COLO668 (cell line): ENCODE measurements around the gene CYLC2.

ENCODE experiments used
- DNase-seq: peaks from one replicate; lab custom pipeline; 2025; ENCODE audit not compliant: unreplicated experiment; lab: John Stamatoyannopoulos, UW

Gene CYLC2, protein sequence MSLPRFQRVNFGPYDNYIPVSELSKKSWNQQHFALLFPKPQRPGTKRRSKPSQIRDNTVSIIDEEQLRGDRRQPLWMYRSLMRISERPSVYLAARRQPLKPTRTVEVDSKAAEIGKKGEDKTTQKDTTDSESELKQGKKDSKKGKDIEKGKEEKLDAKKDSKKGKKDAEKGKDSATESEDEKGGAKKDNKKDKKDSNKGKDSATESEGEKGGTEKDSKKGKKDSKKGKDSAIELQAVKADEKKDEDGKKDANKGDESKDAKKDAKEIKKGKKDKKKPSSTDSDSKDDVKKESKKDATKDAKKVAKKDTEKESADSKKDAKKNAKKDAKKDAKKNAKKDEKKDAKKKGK

DNA sequence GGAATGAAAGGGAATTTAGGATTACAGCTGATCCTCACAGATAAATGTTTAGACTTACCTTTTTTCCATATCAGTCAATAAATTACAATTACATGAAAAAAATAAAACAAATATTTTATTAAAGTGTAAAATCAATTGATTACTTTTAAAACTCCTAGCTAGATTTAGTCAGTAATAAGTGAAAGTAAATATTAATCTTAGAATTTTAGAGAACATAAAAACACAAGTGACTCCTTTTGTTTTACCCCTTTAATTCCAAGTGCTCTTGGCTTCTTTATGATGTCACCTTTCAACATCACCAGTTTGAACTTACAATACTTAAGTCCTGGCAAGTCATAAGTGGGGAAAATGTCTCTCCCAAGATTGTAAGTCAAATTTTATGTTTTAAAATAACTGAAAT, at the start of gene CYLC2:
CYLC2 (plus strand) TSS at position 301 of the 400 bp plus-strand sequence; CDS start at position 349, 48 bp downstream.
- no peak for DNase-seq

DNA sequence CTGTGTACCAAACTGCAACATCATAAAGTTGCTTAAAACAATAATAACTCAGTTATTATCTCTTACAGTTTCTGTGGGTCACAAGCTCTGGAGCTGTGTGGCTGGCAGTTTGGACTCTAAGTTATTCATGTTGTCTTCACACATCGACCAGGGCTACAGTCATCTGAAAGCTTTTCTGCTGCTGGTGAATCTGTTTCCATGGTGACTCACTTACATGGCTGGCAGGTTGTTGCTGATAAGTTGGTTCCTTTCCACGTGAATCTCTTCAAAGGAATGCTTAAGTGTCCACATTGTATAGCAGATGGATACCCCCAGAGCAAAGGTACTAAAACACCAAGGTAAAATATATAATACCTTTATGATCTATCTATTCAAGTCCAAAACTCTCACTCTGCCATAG, 44.8 kb upstream of the CYLC2 start:
- DNase-seq: no peak

DNA sequence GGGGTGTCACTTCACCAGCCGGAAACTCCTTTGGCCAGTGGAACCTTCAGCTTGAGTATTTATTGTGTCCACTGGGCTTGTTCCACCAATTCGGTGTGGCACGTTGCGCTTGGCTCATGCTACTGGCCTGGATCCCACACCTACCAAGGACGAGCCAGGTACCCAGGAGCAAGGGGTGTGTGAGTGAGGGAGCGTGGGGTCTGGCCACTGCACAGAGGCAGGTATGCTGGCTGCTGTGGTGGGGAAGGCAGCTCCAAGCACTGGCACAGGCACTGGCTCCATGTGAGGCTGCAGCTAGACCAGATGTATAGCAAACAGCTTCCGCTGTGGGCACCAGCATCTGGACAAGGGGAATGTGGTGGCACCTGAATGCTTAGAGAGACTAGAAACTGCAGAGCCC, 28.1 kb upstream of the CYLC2 start:
- DNase-seq: no peak

DNA sequence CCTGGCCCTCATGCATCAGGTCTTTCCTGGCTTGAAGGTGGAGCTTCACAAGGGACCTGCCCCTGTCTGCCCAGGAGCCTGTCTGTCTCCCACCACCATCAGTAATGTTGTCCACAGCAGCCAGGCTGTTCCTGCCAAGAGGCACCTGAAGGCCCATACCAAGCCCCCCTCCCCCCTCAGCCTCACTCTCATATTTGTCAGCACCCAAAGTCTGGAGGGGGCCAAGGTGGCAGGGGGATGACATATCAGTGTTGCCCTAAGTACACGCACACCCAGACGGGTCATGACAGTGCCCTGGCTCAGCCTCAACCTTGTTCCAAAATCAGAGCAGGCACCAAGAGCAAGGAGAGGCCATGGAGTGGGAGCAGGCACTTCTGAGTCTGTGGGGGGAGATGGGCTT, 27.2 kb upstream of the CYLC2 start:
- no peak for DNase-seq

DNA sequence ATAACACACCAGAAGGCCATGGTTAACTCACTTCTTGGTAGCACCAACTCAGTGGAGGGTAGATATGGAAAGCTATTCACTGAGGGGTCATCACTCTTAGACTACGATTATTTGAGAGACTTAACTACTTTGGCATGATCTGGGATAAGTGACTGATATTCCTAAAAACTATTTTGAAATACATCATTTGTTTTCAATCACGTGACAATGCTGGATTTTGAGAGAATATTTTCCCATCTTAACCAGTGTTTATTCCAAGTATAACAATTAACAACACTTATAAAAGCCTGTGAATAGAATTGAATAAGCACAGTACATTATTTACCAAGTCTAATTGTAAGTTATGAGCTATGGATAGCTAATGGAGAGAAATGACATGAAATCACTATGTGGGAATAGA, 22.4 kb upstream of the CYLC2 start:
- DNase-seq: no peak

DNA sequence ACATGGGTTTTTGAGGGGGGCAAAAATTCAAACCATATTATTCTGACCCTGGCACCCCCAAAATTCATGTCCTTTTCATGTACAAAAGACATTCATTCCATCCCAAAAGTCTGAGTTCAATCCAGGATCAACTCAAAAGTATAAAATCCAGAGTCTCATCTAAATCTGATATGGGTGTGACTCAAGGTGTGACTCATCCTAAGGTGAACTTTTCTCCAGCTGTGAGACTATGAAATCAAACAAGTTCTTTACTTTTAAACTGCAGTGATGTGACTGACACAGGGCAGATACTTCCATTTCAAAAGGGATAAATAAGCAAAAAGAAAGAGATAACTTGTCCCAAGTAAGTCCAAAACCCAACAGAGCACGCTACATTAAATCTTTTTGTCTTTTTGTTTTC, 20.6 kb upstream of the CYLC2 start:
- DNase-seq: no peak

DNA sequence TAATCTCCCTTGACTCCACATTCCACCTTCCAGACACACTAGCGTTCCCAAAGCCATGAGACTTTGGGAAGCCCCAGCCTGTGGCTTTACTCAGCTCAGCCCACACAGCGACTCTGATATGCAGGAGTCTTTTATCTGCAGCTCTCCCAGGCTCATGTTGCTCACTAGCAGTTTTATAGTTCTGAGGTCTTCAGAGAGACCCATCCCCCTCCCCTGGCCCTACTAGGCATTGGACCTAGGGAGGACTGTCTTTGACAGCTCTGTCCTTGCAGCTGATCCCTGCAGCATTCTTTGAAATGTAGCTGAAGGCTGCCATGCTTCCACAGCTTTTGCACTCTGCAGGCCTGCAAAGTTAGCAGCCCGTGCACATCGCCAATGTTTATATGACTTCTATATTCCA, 19.9 kb upstream of the CYLC2 start:
- no peak for DNase-seq

DNA sequence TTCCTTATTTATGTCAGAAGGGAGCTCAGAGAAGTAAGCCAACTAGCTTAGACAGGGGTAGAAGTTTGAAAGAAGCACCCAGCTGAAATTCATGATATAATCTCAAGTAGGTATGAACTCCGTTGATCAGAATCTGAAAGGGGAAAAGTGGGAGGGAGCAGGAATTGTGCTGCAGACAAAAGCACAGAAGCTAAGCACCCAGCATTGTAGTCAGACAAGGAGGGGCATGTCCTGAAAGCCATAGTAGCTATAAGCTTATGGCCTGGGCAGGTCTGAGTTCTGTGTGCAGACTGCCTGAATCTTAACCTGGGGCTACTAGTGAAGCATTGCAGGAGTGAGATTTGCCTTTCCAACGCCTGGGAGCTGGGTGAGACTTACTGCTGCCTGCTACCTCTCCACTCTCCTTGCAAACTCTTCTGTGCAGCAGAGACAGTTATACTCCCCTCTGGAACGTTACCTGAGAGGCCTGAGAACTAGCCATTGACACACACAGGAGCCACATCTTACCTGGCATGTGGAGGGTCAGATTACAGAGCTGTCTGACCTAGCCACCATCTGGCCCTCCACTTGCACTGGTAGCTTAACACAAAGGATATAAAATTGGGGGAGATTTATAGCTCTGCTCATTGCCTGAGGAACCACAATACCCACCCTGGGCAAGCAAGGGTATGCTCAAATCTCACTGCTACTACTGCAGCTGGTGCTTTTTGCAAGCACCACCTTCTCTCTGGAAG, 9.8 kb upstream of the CYLC2 start:
- DNase-seq: peak; percentile 50

DNA sequence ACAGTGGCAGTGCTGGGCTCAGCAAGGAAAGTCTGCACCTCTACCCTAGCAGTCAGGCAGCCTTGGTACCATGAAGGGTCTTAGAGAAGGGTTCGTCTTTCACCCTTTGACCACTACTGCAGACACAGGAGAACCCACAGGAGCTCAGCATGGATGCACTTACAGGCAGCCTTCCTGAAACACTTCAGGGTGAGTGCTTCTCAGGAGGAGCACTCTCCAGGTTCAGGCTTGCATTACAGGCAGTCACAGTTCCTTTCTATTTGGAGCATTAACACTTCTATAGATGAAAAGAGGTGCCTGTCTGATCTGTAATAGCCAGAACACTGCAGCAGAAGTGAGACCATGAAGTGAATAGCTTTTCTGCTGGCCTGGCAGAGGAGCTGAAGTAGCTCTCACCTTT, 8.7 kb upstream of the CYLC2 start:
- no peak for DNase-seq

DNA sequence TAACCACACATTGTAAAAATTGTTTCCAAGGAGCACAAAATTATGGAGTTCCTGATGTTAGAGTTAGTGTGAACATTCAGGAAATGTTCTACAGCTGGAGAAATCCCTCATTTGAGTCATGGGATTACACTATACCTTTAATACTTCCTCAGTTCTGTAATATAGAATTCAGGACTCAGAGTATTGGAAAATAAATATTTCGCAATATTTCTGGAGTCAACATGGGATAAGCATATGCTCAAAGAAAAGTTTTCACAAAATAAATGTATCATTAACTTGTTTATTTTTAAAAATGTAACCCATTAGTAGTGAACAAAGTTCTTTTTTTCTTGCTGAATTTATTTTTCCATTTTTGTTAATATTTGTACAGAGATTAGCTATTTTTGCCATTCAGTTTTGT, 8.6 kb downstream of the CYLC2 start:
- DNase-seq: no peak

DNA sequence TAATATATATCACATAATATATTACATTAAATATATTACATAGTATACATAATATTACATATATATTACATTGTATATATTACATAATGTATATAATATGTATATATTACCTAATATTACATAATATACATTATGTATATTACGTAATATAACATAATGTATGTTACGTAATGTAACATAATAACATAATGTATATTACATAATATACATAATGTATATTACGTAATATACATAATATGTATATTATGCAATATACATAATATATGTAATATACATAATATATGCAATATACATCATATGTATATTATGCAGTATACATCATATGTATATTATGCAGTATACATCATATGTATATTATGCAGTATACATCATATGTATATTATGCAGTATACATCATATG, 19.1 kb downstream of the CYLC2 start:
- DNase-seq: no peak

DNA sequence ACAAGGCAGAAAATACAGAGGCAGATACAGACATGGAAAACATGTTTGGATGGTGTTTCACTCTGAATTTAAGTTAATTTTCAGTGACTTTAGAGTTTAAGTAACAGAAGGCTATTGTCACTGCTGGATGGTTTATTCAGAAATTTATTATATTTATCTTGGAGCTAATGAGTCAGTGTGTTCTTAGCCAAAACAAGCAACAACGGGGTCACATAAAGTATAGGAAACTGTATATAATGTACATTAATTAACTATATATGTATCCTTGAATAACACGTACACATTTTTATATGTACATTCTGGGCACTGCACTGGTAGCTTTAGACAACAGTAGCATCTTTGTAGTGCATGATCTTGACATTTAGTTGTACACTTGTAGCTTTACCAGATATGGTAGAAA, 30.7 kb downstream of the CYLC2 start:
- DNase-seq: no peak

DNA sequence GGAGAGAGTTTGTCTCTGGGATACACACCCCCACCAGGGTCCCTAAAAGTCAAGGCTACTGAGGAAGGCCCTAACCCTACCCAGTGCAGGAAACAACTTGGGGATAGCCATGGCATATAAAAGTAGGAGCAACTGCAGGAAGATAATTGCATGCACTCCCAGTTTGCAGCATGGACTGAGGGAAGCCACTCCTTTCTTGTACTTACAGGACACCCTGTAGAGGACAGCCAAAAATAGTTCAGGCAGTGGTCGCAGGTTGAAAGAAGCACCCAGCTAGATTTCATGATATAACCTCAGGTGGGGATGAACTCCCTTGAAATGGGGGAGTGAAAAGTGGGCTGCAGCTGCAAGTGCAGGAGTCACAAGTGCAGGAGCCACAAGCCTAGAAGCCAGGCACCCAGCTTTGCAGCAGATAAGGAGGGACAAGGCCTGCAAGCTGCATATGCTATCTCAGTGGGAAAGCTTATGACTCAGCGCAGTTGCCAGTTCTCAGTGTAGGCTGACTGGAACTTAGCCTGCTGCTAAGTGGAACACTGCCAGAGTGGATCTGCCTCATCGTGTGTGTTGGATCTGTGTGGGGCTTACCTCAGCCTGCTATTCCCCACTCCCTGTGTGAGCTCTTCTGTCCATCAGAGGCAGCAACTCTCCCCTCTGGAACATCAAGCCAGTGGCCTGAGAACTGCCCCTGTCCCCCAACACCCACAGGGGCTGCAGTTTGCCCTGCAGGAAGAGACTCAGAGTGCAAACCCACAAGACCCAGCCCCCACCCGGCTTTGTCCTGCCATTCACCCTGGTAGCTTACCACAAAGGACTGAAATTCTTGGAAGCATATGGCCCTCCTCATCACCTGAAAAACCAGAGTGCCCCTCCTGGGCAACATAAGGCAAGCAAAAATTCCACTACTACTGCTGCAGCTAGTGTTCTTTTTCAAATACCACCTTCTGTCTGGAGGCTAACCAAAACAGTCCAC, 42.7 kb downstream of the CYLC2 start:
- DNase-seq: no peak

DNA sequence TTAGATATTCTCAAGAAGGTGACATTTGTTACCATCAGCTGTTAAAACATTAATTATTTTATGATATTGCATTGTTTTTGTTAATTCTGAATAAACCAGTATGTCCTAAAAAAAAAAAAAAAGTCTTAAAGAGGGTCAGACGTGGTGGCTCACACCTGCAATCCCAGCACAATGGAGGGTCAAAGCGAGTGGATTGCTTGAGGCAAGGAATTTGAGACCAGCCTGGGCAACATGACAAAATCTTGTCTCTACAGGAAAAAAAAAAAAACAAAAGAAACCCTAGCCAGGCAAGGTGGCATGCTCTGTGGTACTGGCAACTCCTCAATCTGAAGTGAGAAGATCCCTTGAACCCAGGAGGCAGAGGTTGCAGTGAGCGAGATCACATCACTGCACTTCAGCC, 46.8 kb downstream of the CYLC2 start:
- no peak for DNase-seq
